HG02642 (cell line): ENCODE measurements around the gene ZNF415.

ENCODE experiments used
- ATAC-seq: cut with Tn5 transposase; IDR thresholded peaks from one replicate; pipeline ENCODE4 v1.9.1; 2021; ENCODE audit warnings: mild to moderate bottlenecking; ENCODE audit not compliant: unreplicated experiment, poor library complexity

ZNF415 gene

DNA sequence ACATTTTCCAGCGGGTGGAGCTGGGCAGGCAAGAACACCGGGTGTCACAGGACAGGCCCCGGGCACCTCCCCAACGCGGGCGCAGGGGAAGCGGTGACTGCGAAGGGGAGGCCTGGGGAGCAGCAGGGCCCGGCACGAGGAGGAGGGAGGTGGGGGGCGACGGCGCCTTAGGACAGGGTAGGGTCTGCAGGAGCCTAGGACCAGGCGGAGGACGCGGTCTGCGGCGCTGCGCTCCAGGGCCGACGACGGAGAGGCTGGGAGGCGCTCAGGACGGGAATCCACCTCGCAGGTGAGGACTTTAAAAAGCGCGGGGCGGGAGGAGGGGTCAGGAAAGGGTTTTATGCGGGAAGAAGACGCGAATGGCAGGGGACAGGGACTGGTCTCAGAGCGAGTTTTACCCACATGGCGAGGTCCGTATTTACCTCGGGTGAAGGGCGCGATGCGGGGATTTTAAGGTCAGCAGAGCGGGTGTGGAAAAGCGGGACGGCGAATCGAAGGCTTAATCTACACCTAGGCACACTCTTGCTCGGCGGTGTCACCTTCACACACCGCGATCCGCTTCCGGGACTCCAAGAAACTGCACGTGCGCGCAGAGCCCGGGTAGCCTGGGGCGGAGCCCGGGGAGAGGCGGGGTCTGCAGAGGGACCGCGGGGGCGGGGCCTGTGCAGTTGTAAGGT is 74.7 kb downstream of the ZNF415 start:
- ATAC-seq = no peak
